ENCODE data around the gene TDRD12.
"Not testable (repeated sequence)": the region's sequence is repeated elsewhere in the genome, so short reads cannot be mapped to it uniquely, and the experiment has no call there.

TDRD12 gene

DNA sequence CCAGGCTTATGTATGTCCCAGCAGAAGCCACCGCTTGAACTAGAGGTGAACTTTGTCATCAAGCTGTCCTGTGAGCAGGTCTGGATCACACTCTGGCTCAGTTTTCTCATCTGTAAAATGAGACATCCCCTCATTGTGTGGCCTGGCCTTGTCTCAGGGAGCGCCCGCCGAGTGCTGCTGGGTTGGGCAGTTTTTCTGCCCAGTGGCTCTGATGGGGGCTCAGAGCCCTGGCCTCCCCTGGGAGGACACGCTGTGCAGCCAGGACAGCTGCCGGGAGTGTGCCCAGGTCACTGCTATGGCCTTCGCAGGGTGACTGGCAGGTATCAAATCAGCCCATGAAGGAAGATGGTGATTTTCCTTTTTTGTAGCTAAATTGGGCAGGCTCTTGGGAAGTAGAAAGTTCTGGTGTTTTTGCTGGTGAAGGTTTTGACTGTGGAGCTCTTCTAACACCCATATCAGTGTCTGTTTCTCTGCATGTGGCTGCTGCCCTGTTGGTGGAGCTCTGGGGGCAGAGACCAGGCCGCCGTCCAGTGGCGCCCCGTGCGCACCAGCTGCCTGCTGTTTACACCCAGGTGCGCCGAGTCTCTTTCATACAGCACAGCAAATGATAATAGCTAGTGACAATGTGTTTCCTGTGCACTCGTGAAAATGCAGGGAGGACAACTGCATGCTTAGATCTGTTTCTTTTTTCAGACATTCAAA is 109.2 kb downstream of the TDRD12 start:
- H3K9me3 ChIP-seq (ENCODE audit: insufficient read depth, low read depth, low read length), result no peaks in the 10 kb centered on the region
- H3K27me3 ChIP-seq (ENCODE audit: insufficient read depth, low read length), result no peaks in the 10 kb centered on the region
- no peak overlapping the region for H3K27ac ChIP-seq (ENCODE audit: low read length)
- H3K9ac ChIP-seq (ENCODE audit: low read depth, low read length), result no peak overlapping the region; the same call in 1 of the 2 replicates
- peaks cover 12% of the 10 kb centered on the region; the same call in 1 of the 2 replicates for H3K4me1 ChIP-seq (ENCODE audit: insufficient read depth, low read length)
- H3K36me3 ChIP-seq (ENCODE audit: insufficient read depth, low read depth, low read length), result no peaks in the 10 kb centered on the region
- H3K4me3 ChIP-seq (ENCODE audit: low read length), result no peak overlapping the region

DNA sequence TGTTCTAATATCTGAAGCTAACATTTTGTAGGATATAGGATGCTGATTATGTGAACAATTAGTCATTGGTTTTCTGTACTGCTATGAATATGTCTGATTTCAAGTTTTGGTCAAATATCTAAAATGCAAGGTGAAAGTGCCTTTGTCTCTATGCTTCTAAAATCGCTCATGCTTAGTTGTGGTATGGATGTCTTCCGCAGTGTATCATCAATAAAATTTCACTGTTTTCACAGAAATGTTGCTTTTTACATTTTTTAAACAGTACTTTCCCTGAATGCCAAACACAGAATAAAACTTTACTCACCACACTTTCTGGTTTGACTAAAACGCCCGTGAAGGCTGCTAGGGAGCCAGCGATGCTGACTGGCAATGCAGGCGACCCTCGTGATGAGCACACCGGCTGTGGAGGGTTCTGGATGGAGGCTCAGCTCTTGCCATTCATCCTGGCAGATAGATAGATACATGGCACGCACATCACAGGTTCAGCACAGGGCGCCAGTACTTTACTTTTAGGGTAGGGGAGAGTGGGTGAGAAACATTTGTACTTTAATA is 109.9 kb downstream of the TDRD12 start:
- Histone ChIP-seq H3K27ac (ENCODE audit: low read length) (no peak overlapping the region), H3K36me3 (ENCODE audit: insufficient read depth, low read depth, low read length) (no peaks in the 10 kb centered on the region), H3K4me3 (ENCODE audit: low read length) (no peak overlapping the region), H3K9ac (ENCODE audit: low read depth, low read length) (no peak overlapping the region), H3K27me3 (ENCODE audit: insufficient read depth, low read length) (no peaks in the 10 kb centered on the region), H3K4me1 (ENCODE audit: insufficient read depth, low read length) (peaks cover 12% of the 10 kb centered on the region; the same call in 1 of the 2 replicates), H3K9me3 (ENCODE audit: insufficient read depth, low read depth, low read length) (no peaks in the 10 kb centered on the region)

DNA sequence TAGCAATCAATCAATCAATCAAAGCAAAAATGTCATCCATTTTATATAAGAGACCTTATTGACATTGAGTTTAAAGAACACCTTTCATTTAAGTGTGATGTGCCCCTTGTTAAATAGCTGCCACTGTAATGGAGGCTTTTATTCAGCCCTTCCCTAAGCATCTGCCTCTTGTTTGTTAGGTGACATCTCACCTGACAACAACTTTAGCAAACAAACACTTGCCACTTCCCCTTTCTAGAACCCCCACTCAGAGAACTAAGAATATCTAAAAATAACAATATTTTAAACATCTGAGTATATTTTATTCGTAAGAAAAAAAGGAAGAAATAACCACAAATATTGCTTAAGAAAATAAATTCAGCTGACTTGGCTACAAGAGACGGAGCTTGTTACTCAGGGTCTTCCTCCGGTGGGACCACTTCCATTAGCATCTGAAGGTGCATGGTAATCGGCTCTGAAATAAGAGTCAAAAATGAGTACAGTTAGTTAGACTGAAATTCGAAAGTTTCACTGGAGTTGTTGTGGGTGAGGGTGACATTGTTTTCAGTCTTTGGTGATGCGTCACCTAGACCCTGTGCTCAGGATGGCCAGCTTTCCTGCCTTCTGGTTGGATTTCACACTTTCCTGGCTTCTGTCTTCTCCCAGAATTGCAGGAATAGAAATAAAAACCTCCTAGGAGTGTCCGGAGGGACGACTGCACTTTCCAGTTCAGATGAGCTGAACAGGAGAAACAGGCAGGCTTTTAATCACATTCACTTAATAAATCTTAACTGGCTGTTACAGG is 110.9 kb downstream of the TDRD12 start:
- H3K27ac ChIP-seq (ENCODE audit: low read length), result no peak overlapping the region
- H3K9ac ChIP-seq (ENCODE audit: low read depth, low read length), result no peak overlapping the region
- H3K27me3 ChIP-seq (ENCODE audit: insufficient read depth, low read length), result no peaks in the 10 kb centered on the region
- no peak overlapping the region for H3K4me3 ChIP-seq (ENCODE audit: low read length)
- no peaks in the 10 kb centered on the region for H3K9me3 ChIP-seq (ENCODE audit: insufficient read depth, low read depth, low read length)
- peaks cover 6% of the 10 kb centered on the region; the same call in 1 of the 2 replicates for H3K4me1 ChIP-seq (ENCODE audit: insufficient read depth, low read length)
- H3K36me3 ChIP-seq (ENCODE audit: insufficient read depth, low read depth, low read length), result no peaks in the 10 kb centered on the region

GRCh38 chr19:32831611-32832010 is 112.0 kb downstream of the TDRD12 start:
- H3K4me3 ChIP-seq (ENCODE audit: low read length), result no peak overlapping the region
- H3K9me3 ChIP-seq (ENCODE audit: insufficient read depth, low read depth, low read length), result no peaks in the 10 kb centered on the region
- H3K4me1 ChIP-seq (ENCODE audit: insufficient read depth, low read length), result peaks cover 6% of the 10 kb centered on the region; the same call in 1 of the 2 replicates
- H3K9ac ChIP-seq (ENCODE audit: low read depth, low read length), result no peak overlapping the region
- no peaks in the 10 kb centered on the region for H3K36me3 ChIP-seq (ENCODE audit: insufficient read depth, low read depth, low read length)
- no peaks in the 10 kb centered on the region for H3K27me3 ChIP-seq (ENCODE audit: insufficient read depth, low read length)
- H3K27ac ChIP-seq (ENCODE audit: low read length), result no peak overlapping the region

GRCh38 chr19:32832094-32832493 is 112.5 kb downstream of the TDRD12 start:
- H3K27me3 ChIP-seq (ENCODE audit: insufficient read depth, low read length); H3K27ac ChIP-seq (ENCODE audit: low read length); H3K9ac ChIP-seq (ENCODE audit: low read depth, low read length); H3K4me1 ChIP-seq (ENCODE audit: insufficient read depth, low read length); H3K36me3 ChIP-seq (ENCODE audit: insufficient read depth, low read depth, low read length); H3K9me3 ChIP-seq (ENCODE audit: insufficient read depth, low read depth, low read length); H3K4me3 ChIP-seq (ENCODE audit: low read length): not testable (repeated sequence)

DNA sequence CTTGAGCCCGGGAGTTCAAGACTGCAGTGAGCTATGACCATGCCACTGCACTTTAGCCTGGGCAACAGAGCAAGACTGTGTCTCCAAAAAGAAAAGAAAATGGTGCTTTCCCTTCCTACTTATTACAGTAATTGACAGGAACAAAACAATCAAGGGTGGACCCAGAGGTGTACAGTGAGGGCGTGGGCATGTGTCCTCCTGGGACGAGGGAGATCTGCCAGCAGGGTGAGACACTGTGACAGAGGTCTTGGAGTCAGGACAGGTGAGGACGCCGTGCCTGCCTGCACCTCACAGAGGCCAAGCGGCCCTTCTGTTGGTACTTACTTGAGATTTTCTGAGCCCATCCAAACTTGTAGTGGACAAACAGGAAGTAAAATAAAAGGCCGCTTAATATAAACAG is 113.3 kb downstream of the TDRD12 start:
- not testable (repeated sequence) for H3K27ac ChIP-seq (ENCODE audit: low read length); H3K4me3 ChIP-seq (ENCODE audit: low read length); H3K9me3 ChIP-seq (ENCODE audit: insufficient read depth, low read depth, low read length); H3K4me1 ChIP-seq (ENCODE audit: insufficient read depth, low read length); H3K27me3 ChIP-seq (ENCODE audit: insufficient read depth, low read length); H3K36me3 ChIP-seq (ENCODE audit: insufficient read depth, low read depth, low read length); H3K9ac ChIP-seq (ENCODE audit: low read depth, low read length)

- H3K4me3 ChIP-seq (ENCODE audit: low read length); H3K36me3 ChIP-seq (ENCODE audit: insufficient read depth, low read depth, low read length); H3K9me3 ChIP-seq (ENCODE audit: insufficient read depth, low read depth, low read length); H3K4me1 ChIP-seq (ENCODE audit: insufficient read depth, low read length); H3K27ac ChIP-seq (ENCODE audit: low read length); H3K27me3 ChIP-seq (ENCODE audit: insufficient read depth, low read length); H3K9ac ChIP-seq (ENCODE audit: low read depth, low read length): not testable (repeated sequence)
These were observed 113.8 kb downstream of the TDRD12 start for GRCh38 chr19:32833388-32833787.

GRCh38 chr19:32837531-32837930 is 118.0 kb downstream of the TDRD12 start:
- Histone ChIP-seq H3K4me3 (ENCODE audit: low read length) (no peak overlapping the region), H3K27ac (ENCODE audit: low read length) (no peak overlapping the region), H3K4me1 (ENCODE audit: insufficient read depth, low read length) (no peaks in the 10 kb centered on the region), H3K27me3 (ENCODE audit: insufficient read depth, low read length) (no peaks in the 10 kb centered on the region), H3K9me3 (ENCODE audit: insufficient read depth, low read depth, low read length) (no peaks in the 10 kb centered on the region; the same call in 1 of the 2 replicates), H3K36me3 (ENCODE audit: insufficient read depth, low read depth, low read length) (no peaks in the 10 kb centered on the region), H3K9ac (ENCODE audit: low read depth, low read length) (no peak overlapping the region)

DNA sequence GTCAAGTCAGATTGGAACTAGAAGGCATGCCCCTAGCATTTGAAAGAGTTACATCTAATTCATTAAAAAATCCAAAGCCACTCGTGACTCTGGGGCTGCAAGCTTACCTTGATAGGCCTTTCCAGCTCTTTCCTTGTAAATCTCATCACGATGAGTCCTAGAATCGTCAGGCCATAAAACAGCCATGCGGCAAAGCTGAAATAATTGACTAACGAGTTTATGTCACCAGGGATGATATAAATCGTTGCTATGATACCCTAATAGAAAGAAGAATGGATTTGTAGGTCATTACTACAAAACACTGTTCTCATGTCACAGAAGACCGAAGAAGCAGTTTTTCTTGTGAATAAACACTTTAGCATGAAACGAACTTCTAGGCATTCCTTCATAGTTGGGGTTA is 122.5 kb downstream of the TDRD12 start:
- no peak overlapping the region for H3K9ac ChIP-seq (ENCODE audit: low read depth, low read length)
- no peak overlapping the region for H3K27ac ChIP-seq (ENCODE audit: low read length)
- H3K27me3 ChIP-seq (ENCODE audit: insufficient read depth, low read length), result no peaks in the 10 kb centered on the region
- H3K4me3 ChIP-seq (ENCODE audit: low read length), result no peak overlapping the region
- H3K4me1 ChIP-seq (ENCODE audit: insufficient read depth, low read length), result no peaks in the 10 kb centered on the region
- no peaks in the 10 kb centered on the region; the same call in none of the 2 replicates for H3K9me3 ChIP-seq (ENCODE audit: insufficient read depth, low read depth, low read length)
- H3K36me3 ChIP-seq (ENCODE audit: insufficient read depth, low read depth, low read length), result no peaks in the 10 kb centered on the region

- Histone ChIP-seq H3K27ac (ENCODE audit: low read length) (no peak overlapping the region), H3K4me3 (ENCODE audit: low read length) (no peak overlapping the region), H3K9ac (ENCODE audit: low read depth, low read length) (no peak overlapping the region), H3K36me3 (ENCODE audit: insufficient read depth, low read depth, low read length) (no peaks in the 10 kb centered on the region), H3K9me3 (ENCODE audit: insufficient read depth, low read depth, low read length) (no peaks in the 10 kb centered on the region; the same call in none of the 2 replicates), H3K27me3 (ENCODE audit: insufficient read depth, low read length) (no peaks in the 10 kb centered on the region), H3K4me1 (ENCODE audit: insufficient read depth, low read length) (no peaks in the 10 kb centered on the region)
These were observed 124.2 kb downstream of the TDRD12 start for GRCh38 chr19:32843716-32844245.

- H3K9me3 ChIP-seq (ENCODE audit: insufficient read depth, low read depth, low read length); H3K4me3 ChIP-seq (ENCODE audit: low read length); H3K27ac ChIP-seq (ENCODE audit: low read length); H3K27me3 ChIP-seq (ENCODE audit: insufficient read depth, low read length); H3K9ac ChIP-seq (ENCODE audit: low read depth, low read length); H3K4me1 ChIP-seq (ENCODE audit: insufficient read depth, low read length); H3K36me3 ChIP-seq (ENCODE audit: insufficient read depth, low read depth, low read length): not testable (repeated sequence)
These were observed 128.5 kb downstream of the TDRD12 start for GRCh38 chr19:32848035-32848434.
